Prostate gland (tissue), 2 donors: ENCODE data around the gene RAB33A. TPM values are rescaled to one million over a fixed set of nuclear protein-coding genes. Genes with fewer than 3 reads are reported as not detected.

Experiments used
- DNase-seq: peaks from one replicate; pipeline ENCODE4 v3.0.0-alpha.2; 2019; ENCODE audit warnings: low spot score
- H3K27ac ChIP-seq, 2 donors: fragments of 200-600 bp; sonication (generic); 2 replicates each; pipeline ENCODE4 v1.5.1; 2017 to 2019
- H3K27me3 ChIP-seq: fragments of 200-600 bp; sonication (generic); replicated peaks from 2 replicates; pipeline ENCODE4 v1.5.1; 2019; ENCODE audit not compliant: insufficient read depth
- H3K36me3 ChIP-seq, 2 donors: fragments of 200-600 bp; sonication (generic); 1 replicate in 1 of 2; 2 replicates in 1 of 2; pipeline versions ENCODE4 v1.5.1 to v1.8.1; 2017 to 2019
- H3K4me1 ChIP-seq: fragments of 200-600 bp; sonication (generic); replicated peaks from 2 replicates; pipeline ENCODE4 v1.5.1; 2019
- H3K4me3 ChIP-seq, 2 donors: fragments of 200-600 bp; sonication (generic); 2 replicates each; pipeline ENCODE4 v1.5.1; 2017 to 2019
- H3K9me3 ChIP-seq: fragments of 200-600 bp; sonication (generic); 2 replicates; pipeline ENCODE4 v1.5.1; 2017
- CTCF ChIP-seq, 4 experiments: fragments of 200-600 bp in 2 of 4; fragments of 450-650 bp in 2 of 4; sonication (generic) in 2 of 4; IDR thresholded peaks; 1 replicate in 3 of 4; 2 replicates in 1 of 4; pipeline ENCODE4 v1.5.1; 2016 to 2019; ENCODE audit warnings: antibody characterized with exemption in 4 of 4, mild to moderate bottlenecking in 2 of 4, moderate library complexity in 2 of 4
- POLR2A ChIP-seq: fragments of 450-650 bp; IDR thresholded peaks from one replicate; pipeline ENCODE4 v1.6.1; 2016; ENCODE audit warnings: antibody characterized with exemption, mild to moderate bottlenecking
- POLR2AphosphoS5 ChIP-seq: sonication (generic); formaldehyde crosslinking; IDR thresholded peaks from one replicate; pipeline ENCODE4 v1.6.1; 2017; ENCODE audit warnings: antibody characterized with exemption
- WGBS: methylation state at CpG from one replicate; pipeline ENCODE4 v1.1.5; 2018; 5-methylcytosine and 5-hydroxymethylcytosine counted together
- intact Hi-C: fragments of 100-400 bp; cut with DNase I; formaldehyde crosslinking; loops from one replicate; pipeline ENCODE4 v1.14.2; 2022
- total RNA-seq, 2 donors: library from RNA; depleted of rRNA; stranded (reverse); fragments of >200 nt; gene quantifications; one replicate each; pipeline ENCODE4 v1.1.0, GENCODE V29; 2016

RAB33A gene
- total RNA-seq, 2 donors from 2014 or later: 0.62 TPM; not detected in 1

GRCh38 chrX:130136961-130137360 is 34.8 kb upstream of the RAB33A start:
- H3K36me3 ChIP-seq: no peaks in the 10 kb centered on the region
- intact Hi-C loops: no loop called here

GRCh38 chrX:130139474-130140201 is 32.1 kb upstream of the RAB33A start:
- no peaks in the 10 kb centered on the region for H3K27me3 ChIP-seq
- H3K9me3 ChIP-seq: no peaks in the 10 kb centered on the region
- H3K4me3 ChIP-seq: no peak overlapping the region
- no peak for DNase-seq
- no peaks in the 10 kb centered on the region for H3K4me1 ChIP-seq
- intact Hi-C loops: no loop called here
- no peaks in the 10 kb centered on the region for H3K36me3 ChIP-seq
- TF ChIP-seq POLR2AphosphoS5 (no peak), CTCF (IDR thresholded peaks at IDR 0.05) (no peak), POLR2A (no peak)
- no peak overlapping the region for H3K27ac ChIP-seq
- 58% methylated on average over 3 of the region's 3 CpGs for WGBS

More at GRCh38 chrX:130136961-130137360, 34.8 kb upstream of the RAB33A start:
- WGBS: 96% methylated on average over 8 of the region's 8 CpGs
- no peaks in the 10 kb centered on the region for H3K27me3 ChIP-seq
- no peak for TF ChIP-seq POLR2AphosphoS5
- no peak for TF ChIP-seq POLR2A
- TF ChIP-seq CTCF (IDR thresholded peaks at IDR 0.05): no peak
- no peaks in the 10 kb centered on the region for H3K9me3 ChIP-seq
- no peak overlapping the region for H3K4me3 ChIP-seq
- no peak for DNase-seq
- H3K27ac ChIP-seq: no peak overlapping the region
- no peaks in the 10 kb centered on the region for H3K4me1 ChIP-seq

GRCh38 chrX:130144509-130144908 is 27.3 kb upstream of the RAB33A start:
- intact Hi-C loops: no loop called here

GRCh38 chrX:130145123-130145522 is 26.6 kb upstream of the RAB33A start:
- Histone ChIP-seq H3K9me3 (no peaks in the 10 kb centered on the region), H3K4me3 (no peak overlapping the region), H3K4me1 (no peaks in the 10 kb centered on the region), H3K27me3 (no peaks in the 10 kb centered on the region), H3K36me3 (no peaks in the 10 kb centered on the region), H3K27ac (no peak overlapping the region)
- DNase-seq: no peak
- no peak for TF ChIP-seq POLR2A
- TF ChIP-seq POLR2AphosphoS5: no peak
- TF ChIP-seq CTCF (IDR thresholded peaks at IDR 0.05): no peak
- WGBS: 92% methylated on average over 4 of the region's 4 CpGs
- intact Hi-C loops: no loop called here

More at GRCh38 chrX:130144509-130144908, 27.3 kb upstream of the RAB33A start:
- Histone ChIP-seq H3K9me3 (no peaks in the 10 kb centered on the region), H3K27ac (no peak overlapping the region), H3K27me3 (no peaks in the 10 kb centered on the region), H3K4me1 (no peaks in the 10 kb centered on the region), H3K4me3 (no peak overlapping the region), H3K36me3 (no peaks in the 10 kb centered on the region)
- TF ChIP-seq POLR2AphosphoS5 (no peak), CTCF (IDR thresholded peaks at IDR 0.05) (no peak), POLR2A (no peak)
- DNase-seq: no peak
- WGBS: 75% methylated on average over 3 of the region's 3 CpGs

- H3K4me3 ChIP-seq: no peak overlapping the region
- no peak for DNase-seq
- intact Hi-C loops: no loop called here
- no peaks in the 10 kb centered on the region for H3K36me3 ChIP-seq
- H3K27me3 ChIP-seq: no peaks in the 10 kb centered on the region
- 67% methylated on average over 5 of the region's 5 CpGs for WGBS
- no peak for TF ChIP-seq CTCF (IDR thresholded peaks at IDR 0.05)
- no peak for TF ChIP-seq POLR2AphosphoS5
- TF ChIP-seq POLR2A: no peak
- H3K4me1 ChIP-seq: no peaks in the 10 kb centered on the region
- H3K27ac ChIP-seq: no peak overlapping the region
- H3K9me3 ChIP-seq: no peaks in the 10 kb centered on the region
Observed at GRCh38 chrX:130147631-130148030, 24.1 kb upstream of the RAB33A start.
